ENCODE measurements around the gene CYTH1.

GRCh38 chr17:78692460-78693010 lies 89.5 kb downstream of the CYTH1 start:
- TF ChIP-seq EHMT2 (IDR thresholded peaks at IDR 0.05; ENCODE audit: low read depth): no peak
- TF ChIP-seq, protein P1, sequence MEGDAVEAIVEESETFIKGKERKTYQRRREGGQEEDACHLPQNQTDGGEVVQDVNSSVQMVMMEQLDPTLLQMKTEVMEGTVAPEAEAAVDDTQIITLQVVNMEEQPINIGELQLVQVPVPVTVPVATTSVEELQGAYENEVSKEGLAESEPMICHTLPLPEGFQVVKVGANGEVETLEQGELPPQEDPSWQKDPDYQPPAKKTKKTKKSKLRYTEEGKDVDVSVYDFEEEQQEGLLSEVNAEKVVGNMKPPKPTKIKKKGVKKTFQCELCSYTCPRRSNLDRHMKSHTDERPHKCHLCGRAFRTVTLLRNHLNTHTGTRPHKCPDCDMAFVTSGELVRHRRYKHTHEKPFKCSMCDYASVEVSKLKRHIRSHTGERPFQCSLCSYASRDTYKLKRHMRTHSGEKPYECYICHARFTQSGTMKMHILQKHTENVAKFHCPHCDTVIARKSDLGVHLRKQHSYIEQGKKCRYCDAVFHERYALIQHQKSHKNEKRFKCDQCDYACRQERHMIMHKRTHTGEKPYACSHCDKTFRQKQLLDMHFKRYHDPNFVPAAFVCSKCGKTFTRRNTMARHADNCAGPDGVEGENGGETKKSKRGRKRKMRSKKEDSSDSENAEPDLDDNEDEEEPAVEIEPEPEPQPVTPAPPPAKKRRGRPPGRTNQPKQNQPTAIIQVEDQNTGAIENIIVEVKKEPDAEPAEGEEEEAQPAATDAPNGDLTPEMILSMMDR (IDR thresholded peaks at IDR 0.05): no peak
- TF ChIP-seq EP300 (IDR thresholded peaks at IDR 0.05): no peak
- no peak for TF ChIP-seq JUN (IDR thresholded peaks at IDR 0.05)
